Epithelial cell of proximal tubule (primary cell): ENCODE measurements around the gene RTN1. TPM values are rescaled to one million over a fixed set of nuclear protein-coding genes. Genes with fewer than 3 reads are reported as not detected.
A peak's percentile ranks its signal among the peaks of the same experiment; 100 is the strongest.

Experiments used
- DNase-seq: peaks from one replicate; pipeline ENCODE4 v3.0.0-alpha.2; 2011; ENCODE audit warnings: low read depth
- H3K4me3 ChIP-seq: 2 replicates; pipeline ENCODE4 v1.5.1; 2011; ENCODE audit warnings: low read depth, mild to moderate bottlenecking, low read length
- CTCF ChIP-seq: conservative IDR thresholded peaks from 2 replicates; pipeline ENCODE4 v1.5.1; 2012; ENCODE audit warnings: low read depth, mild to moderate bottlenecking, low read length
- total RNA-seq: library from RNA; depleted of rRNA; stranded (reverse); fragments of >200 nt; gene quantifications from 2 replicates; pipeline ENCODE4 v1.2.3, GENCODE V29; 2015

Gene RTN1
- total RNA-seq, 1 donor from 2014 or later: 0.35 TPM

- DNase-seq: no peak
- no peak for TF ChIP-seq CTCF
- H3K4me3 ChIP-seq: no peak overlapping the region
Measured at GRCh38 chr14:59912443-59912842, 41.9 kb upstream of the RTN1 start.

- DNase-seq: no peak
- no peak overlapping the region for H3K4me3 ChIP-seq
Measured at GRCh38 chr14:59905188-59905587, 34.6 kb upstream of the RTN1 start.

GRCh38 chr14:59904184-59904583 lies 33.6 kb upstream of the RTN1 start:
- H3K4me3 ChIP-seq: no peak overlapping the region
- no peak for DNase-seq
- no peak for TF ChIP-seq CTCF

More at GRCh38 chr14:59905188-59905587, 34.6 kb upstream of the RTN1 start:
- no peak for TF ChIP-seq CTCF

- TF ChIP-seq CTCF: no peak
- DNase-seq: no peak
- H3K4me3 ChIP-seq: no peak overlapping the region
Measured at GRCh38 chr14:59900556-59900955, 30.0 kb upstream of the RTN1 start.

GRCh38 chr14:59897757-59898383 lies 27.3 kb upstream of the RTN1 start:
- no peak overlapping the region for H3K4me3 ChIP-seq
- no peak for DNase-seq
- TF ChIP-seq CTCF: peak; percentile 75

- H3K4me3 ChIP-seq: no peak overlapping the region
- TF ChIP-seq CTCF: no peak
- no peak for DNase-seq
Measured at GRCh38 chr14:59895721-59896120, 25.1 kb upstream of the RTN1 start.

GRCh38 chr14:59890676-59891075 lies 20.1 kb upstream of the RTN1 start:
- no peak for TF ChIP-seq CTCF
- H3K4me3 ChIP-seq: no peak overlapping the region
- no peak for DNase-seq
